Measurements from ENCODE around the gene TMCC3. TPM values are rescaled to one million over a fixed set of nuclear protein-coding genes. Genes with fewer than 3 reads are reported as not detected.

The TMCC3 gene
- total and polyA plus RNA-seq, 2 donors from 2014 or later: 6.7 to 14.7 TPM

GRCh38 chr12:94620621-94621020, 29.7 kb downstream of the TMCC3 start:
- no peak for TF ChIP-seq CTCF (IDR thresholded peaks at IDR 0.05; ENCODE audit: borderline replicate concordance, extremely low read depth, insufficient read depth)
- Histone ChIP-seq H3K9ac (ENCODE audit: low read length in 3 of 3) (no peak overlapping the region), H3K27ac (ENCODE audit: low read depth in 2 of 2, low read length in 2 of 2) (peak overlapping the region in 1 of 2 donors; percentile 85), H3K9me3 (ENCODE audit: control insufficient read depth in 2 of 3, insufficient read depth in 1 of 3, low read length in 3 of 3) (no peaks in the 10 kb centered on the region), H3K36me3 (ENCODE audit: control insufficient read depth in 2 of 3, insufficient read depth in 3 of 3, low read length in 3 of 3) (no peaks in the 10 kb centered on the region), H3K4me1 (ENCODE audit: control insufficient read depth in 2 of 3, insufficient read depth in 2 of 3, low read depth in 1 of 3, low read length in 3 of 3) (peaks cover 11 to 45% (median 26%) of the 10 kb centered on the region in 3 donors), H3K4me3 (ENCODE audit: low read length in 3 of 3) (no peak overlapping the region), H3K27me3 (ENCODE audit: control insufficient read depth, insufficient read depth, low read length) (no peaks in the 10 kb centered on the region)
- no peak for FAIRE-seq
- intact Hi-C loops (cut with DNase I): no loop called here
- DNase-seq: peak in 2 of 5 donors; percentile 39 to 62

DNA sequence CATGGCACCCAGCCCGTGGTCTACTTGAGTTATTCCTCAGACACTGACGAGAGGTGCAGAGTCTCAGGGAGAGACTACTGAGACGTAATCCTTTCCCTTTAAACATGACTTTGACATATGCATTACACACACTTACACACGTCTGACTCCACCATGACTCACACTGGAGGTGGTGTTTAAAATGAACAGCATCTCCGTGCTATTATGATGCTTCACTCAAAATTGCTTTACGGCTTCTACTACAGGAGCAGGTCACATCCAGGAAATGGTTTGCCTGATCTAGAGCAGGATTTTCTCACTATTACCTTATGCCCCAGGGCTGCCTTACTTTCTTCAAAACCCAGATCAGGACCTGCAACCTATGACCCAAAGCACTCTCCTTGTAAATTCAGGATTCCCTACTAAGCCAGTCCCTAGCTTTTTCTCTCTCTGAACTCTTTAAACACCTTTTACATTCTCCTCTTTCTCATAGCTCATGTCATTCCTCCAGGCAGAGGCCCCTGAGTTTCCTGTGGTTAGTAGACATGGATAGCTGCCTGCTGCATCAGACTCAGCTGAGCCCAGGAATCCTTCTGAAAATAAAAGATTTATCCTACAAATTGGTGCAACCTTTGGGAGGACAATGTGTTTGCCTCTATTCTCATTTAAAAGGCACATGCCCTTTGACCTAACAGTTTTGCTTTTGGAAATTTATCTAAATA, 31.2 kb downstream of the TMCC3 start:
- DNase-seq (no peak), FAIRE-seq (no peak)
- Histone ChIP-seq H3K4me1 (ENCODE audit: control insufficient read depth in 2 of 3, insufficient read depth in 2 of 3, low read depth in 1 of 3, low read length in 3 of 3) (peaks cover 13 to 46% (median 35%) of the 10 kb centered on the region in 3 donors), H3K9ac (ENCODE audit: low read length in 3 of 3) (no peak overlapping the region), H3K27ac (ENCODE audit: low read depth in 2 of 2, low read length in 2 of 2) (no peak overlapping the region), H3K9me3 (ENCODE audit: control insufficient read depth in 2 of 3, insufficient read depth in 1 of 3, low read length in 3 of 3) (no peaks in the 10 kb centered on the region), H3K27me3 (ENCODE audit: control insufficient read depth, insufficient read depth, low read length) (no peaks in the 10 kb centered on the region), H3K36me3 (ENCODE audit: control insufficient read depth in 2 of 3, insufficient read depth in 3 of 3, low read length in 3 of 3) (no peaks in the 10 kb centered on the region), H3K4me3 (ENCODE audit: low read length in 3 of 3) (no peak overlapping the region)
- TF ChIP-seq CTCF (IDR thresholded peaks at IDR 0.05; ENCODE audit: borderline replicate concordance, extremely low read depth, insufficient read depth): no peak
- intact Hi-C loops (cut with DNase I): no loop called here

DNA sequence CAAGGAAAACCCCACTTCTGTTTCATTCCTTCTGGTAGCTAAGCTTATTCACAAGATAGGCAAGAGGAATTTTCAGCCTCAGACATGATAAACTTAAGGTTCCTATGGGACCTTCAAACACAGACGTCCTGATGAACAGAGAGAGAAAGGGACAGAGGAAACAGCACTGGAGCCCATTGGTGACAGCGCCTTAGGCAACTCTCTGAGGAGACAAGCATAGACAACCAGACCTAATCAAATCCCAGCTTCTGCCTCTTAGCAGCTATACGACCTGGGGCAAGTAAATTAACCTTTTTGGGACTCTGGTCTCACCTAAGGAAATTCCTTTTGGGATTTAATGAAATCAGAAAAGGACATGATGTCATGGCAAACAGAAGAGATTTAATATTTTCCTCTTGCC, 33.3 kb downstream of the TMCC3 start:
- peaks cover 13 to 34% (median 32%) of the 10 kb centered on the region in 3 donors for H3K4me1 ChIP-seq (ENCODE audit: control insufficient read depth in 2 of 3, insufficient read depth in 2 of 3, low read depth in 1 of 3, low read length in 3 of 3)
- intact Hi-C loops (cut with DNase I): no loop called here
- H3K4me3 ChIP-seq (ENCODE audit: low read length in 3 of 3): no peak overlapping the region
- no peak for FAIRE-seq
- no peak for TF ChIP-seq CTCF (IDR thresholded peaks at IDR 0.05; ENCODE audit: borderline replicate concordance, extremely low read depth, insufficient read depth)
- H3K9me3 ChIP-seq (ENCODE audit: control insufficient read depth in 2 of 3, insufficient read depth in 1 of 3, low read length in 3 of 3): no peaks in the 10 kb centered on the region
- no peak overlapping the region for H3K9ac ChIP-seq (ENCODE audit: low read length in 3 of 3)
- no peak for DNase-seq
- H3K27me3 ChIP-seq (ENCODE audit: control insufficient read depth, insufficient read depth, low read length): no peaks in the 10 kb centered on the region
- peak overlapping the region in 1 of 2 donors; percentile 27 for H3K27ac ChIP-seq (ENCODE audit: low read depth in 2 of 2, low read length in 2 of 2)
- H3K36me3 ChIP-seq (ENCODE audit: control insufficient read depth in 2 of 3, insufficient read depth in 3 of 3, low read length in 3 of 3): no peaks in the 10 kb centered on the region
